ENCODE data around the gene REL.
"Not testable (repeated sequence)": the region's sequence is repeated elsewhere in the genome, so short reads cannot be mapped to it uniquely, and the experiment has no call there.

REL gene

DNA sequence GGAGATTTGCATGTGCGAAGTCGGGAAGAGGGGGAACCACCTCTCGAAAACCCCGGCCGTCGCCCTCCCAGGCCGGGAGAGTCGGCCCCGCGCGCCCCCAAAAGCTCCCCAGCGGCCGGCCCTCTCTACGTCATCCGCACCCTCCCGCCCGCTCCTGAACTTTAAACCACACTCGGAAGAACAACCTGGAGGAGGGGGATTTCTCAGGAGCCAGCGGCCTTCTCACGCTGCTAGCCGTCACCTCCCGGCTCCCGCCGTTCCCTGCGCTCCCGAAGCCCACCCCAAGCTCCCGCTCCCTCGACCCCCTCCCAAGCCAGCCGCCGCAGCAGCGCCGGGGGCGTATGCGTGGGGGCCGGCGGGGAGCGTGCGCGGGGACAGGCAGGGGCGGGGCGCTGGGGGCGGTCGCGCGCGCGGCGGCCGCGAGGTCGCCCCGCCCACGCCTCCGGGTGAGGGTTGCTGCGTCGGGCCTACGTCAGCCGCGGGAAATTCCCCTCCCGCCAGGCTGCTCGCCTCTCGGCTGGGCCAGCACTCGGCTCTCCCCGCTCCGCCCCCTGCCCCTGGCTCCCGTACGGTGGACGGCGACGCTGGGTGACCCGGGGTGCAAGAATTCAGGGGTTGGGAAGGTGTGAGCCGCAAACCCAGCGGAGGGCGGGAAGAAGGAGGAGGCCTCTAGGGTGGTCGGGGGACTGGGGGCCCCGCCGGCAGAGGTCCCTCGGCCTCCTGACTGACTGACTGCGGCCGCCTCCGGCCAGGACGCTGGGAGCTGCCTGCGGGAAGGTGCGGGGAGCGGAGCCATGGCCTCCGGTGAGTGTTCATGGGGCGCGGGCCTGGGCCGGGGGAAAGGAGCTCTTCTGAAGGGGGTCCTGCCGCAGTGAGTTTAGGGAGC lies at the start of gene REL:
TSS of gene REL (plus strand) at position 528 of the 886 bp plus-strand sequence. CDS start at position 795, 267 bp downstream.
- DNase-seq (ENCODE audit: low read depth) = peak; percentile 27

DNA sequence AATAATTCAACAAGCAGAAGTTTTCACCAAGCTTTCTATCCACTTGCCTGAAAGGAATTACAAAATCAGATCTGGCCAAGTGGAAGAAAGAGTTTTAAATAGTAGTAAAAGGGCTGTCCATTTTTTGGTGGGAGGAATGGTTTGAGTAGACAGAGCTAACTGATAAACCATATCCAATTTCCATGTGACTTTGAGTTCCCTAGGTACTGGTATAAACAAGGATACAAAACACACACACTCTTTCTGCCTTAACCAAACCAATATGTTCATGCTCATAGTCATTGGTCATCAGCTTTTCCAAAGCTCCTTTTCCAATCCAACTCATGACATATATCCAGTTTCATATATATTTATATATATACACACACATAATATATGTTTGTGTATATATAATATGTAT lies 49.5 kb upstream of the REL start:
- no peak for DNase-seq (ENCODE audit: low read depth)

DNA sequence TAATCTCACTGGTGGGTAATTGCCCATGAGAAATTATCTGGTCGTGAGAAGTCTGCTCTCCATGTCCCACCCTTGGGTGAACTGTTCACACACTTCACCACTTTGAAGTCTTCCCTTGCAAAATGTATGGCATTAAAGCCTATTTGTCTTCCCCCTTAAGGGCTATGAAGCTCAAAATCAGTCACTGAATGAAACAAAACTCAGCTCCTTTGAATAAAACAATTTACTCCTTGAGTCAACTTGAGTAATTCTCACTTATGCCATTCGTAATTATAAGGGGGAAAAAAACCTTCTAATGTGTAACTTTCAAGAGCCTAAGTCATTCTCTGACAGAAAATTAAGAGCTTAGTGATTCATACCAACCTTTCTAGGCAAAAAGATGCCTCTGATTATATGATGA lies 48.8 kb upstream of the REL start:
- DNase-seq (ENCODE audit: low read depth) = no peak

DNA sequence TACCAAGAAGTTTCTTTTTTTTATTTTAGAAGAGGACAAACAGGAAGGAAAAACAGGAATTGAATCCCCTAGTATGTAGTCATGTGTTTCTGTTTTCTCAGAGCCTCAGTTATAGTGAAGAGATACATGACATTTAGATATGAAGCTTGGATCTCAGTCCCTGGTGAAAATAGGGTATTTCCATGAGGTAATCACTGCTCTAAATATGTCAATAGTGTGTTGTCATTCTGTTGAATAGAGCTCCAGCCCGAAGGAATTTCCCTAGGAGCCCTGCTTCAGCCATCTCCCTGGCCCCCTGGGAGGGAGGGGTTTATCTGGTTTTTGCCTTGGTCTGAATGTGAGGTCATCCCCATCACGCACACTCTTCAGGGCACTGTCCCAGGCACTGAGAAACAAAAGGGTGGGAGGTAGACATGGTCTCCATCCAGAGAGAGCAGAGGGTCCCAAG lies 47.1 kb upstream of the REL start:
- DNase-seq (ENCODE audit: low read depth) = no peak

DNA sequence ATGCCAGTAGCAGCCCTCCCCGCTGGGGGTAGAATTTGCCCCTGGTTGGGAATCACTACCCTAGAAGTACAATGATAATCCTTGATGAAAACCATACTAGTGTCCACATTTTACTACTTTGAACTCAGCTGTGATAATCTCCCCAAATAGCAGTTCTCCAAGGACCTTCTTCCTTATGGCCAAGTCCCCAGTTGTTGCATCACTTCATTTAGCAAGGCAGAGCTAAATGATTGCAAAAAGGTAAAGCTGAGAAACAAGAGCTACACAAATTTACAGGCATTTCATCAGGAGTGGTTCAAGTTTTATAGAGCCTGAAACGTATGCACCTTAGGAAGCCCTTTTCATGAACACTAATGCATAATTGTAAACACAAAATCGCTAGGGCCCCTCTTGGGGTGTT lies 44.9 kb upstream of the REL start:
- no peak for DNase-seq (ENCODE audit: low read depth)

DNA sequence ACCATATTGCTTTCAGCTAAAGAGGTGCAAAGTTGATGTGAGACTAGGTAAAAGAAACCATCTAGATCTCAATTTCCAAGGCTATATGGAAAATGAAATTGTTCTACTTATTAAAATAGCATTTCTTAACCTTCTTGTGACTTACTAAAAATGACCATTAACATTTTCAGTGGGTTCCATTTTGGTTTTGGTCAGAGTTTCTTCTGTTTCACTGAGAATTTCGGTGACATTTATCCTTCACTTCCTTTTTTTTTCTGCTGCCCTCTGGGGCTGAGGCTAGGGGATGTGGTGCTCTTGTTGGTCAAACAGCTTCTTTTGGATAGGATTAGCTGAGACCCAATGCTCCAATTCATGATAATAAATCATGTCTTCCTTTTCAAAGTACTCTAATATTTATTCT lies 44.3 kb upstream of the REL start:
- DNase-seq (ENCODE audit: low read depth) = no peak

DNA sequence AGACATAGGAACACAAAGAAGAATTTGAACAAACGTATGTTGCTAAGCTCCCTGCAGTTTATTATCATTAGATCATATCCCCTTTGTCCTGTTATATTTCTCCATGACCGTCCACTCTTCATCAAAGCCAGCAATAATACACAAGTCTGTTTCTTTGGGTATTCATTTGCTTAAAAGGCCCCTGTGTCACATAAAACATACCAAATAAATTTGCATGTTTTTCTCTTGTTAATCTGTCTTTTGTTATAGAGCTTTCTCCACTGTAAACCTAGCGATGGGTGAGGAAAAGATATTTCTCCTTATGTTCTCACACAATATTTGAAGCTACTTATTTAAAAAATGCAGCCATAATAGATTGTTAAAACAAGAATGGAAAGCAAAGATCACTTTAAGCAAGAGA lies 42.9 kb upstream of the REL start:
- no peak for DNase-seq (ENCODE audit: low read depth)

DNA sequence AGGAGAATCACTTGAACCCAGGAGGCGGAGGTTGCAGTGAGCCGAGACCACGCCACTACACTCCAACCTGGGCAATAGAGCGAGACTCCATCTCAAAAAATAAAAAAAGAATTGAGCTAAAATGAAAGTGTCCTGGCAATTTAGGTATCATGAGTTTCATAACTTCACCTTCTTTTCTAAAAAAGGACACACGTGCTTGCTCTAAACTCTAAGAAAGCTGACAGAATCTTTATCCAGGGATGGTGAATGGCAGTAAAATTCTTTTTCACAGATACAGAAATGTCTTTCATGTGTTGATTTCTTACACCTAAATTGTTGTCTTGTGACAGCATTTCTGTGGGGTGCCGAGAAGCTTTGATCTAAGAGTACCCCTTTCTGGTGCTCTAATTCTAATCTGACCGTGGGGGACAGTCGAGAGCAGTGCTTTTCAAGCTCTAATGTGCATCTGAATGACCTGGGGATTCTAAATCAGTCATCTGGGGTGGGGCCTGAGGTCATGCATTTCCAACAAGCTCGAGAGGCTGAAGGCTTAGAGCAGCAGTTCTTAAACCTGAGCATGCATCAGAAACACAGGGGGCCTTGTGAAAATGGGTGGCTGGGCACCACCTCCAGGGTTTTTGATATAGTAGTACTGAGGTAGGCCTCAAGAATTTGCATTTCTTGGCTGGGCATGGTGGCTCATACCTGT lies 42.1 kb upstream of the REL start:
- no peak for DNase-seq (ENCODE audit: low read depth)

DNA sequence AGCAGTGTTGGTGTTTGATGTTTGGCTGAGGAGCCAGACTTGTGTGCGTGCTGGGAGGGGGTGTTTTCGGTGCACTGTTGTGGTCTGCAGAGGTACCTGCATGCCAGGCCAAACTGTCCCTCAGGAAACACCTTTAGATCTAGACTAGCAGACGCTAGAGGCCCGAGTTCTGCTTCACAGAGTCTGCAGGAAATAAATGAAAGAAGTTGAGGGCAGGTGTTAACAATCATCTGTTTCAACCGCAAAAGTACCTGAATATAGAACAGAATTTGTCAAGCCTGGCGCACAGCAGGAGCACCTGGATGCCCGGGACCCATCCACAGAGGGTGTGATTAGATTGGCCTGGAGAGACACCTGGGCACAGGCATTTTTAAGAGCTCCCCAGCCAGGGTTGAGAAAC lies 40.5 kb upstream of the REL start:
- DNase-seq (ENCODE audit: low read depth) = no peak

DNA sequence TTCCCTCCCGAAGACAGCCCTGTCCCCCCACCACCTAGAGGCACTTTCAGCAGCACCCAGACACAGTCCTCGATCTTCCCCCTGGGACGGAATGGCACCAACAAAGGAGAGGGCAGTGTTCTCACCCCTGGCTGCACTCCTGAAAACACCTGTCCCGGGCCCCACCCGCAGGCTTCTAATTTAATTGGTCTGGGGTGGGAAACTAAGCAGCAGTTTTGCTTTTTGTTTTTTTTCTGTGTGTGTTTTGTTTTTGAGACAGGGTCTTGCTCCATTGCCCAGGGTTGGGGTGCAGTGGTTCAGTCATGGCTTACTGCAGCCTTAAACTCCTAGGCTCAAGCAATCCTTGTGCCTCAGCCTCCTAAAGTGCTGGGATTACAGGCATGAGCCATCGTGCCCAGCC lies 38.4 kb upstream of the REL start:
- no peak for DNase-seq (ENCODE audit: low read depth)

DNA sequence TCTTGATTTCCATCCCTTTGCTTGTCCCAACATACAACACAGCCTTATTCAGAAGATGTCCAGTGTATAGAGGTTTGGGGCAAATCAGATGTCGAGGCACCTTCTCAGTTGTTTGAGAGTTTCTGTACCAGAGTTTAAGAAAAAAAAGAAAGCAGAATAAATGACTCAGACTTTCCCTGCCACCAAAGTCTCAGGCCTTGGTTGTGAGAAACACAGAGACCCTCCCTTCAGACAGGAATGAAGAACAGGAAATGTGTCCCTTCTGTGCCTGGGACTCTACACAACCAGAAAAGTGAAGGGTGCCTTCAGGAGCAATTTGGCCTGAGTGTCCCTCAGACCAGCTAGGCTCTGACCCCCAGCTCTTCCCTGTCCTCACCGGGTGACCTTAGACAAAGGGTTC lies 37.3 kb upstream of the REL start:
- no peak for DNase-seq (ENCODE audit: low read depth)

DNA sequence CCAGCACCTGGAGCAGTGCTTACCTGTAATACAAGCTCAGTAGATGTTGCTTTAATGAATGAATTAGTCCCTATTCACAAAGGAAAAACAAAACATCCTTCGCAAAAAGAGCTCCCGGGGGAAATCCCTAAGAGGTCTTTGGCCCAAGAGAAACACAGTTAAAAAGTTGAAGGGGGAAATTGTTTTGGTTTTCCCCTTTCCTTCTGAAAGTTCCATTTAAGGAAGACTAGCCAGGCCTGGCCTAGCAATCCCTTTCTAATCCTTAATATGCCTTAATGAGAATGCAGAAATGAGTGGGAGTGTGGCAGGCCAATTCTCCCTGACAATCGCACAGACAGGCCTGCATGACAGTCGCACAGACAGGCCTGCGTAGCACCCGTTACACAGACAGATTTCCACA lies 33.5 kb upstream of the REL start:
- no peak for DNase-seq (ENCODE audit: low read depth)

DNA sequence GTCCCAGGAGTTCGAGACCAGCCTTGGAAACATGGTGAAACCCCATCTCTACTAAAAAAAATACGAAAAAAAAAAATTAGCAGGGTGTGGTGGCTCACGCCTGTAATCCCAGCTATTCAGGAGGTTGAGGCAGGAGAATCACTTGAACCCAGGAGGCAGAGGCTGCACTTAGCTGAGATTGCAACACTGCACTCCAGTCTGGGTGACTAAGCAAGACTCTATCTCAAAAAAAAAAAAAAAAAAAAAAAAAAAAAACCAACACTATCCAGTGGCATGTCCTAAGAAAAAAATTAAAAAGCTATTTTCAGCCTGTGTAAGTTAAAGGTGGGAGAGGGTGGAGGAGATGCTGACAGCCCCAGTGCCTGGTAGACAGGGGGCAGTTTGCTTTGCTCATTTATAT lies 32.2 kb upstream of the REL start:
- DNase-seq (ENCODE audit: low read depth) = no peak

DNA sequence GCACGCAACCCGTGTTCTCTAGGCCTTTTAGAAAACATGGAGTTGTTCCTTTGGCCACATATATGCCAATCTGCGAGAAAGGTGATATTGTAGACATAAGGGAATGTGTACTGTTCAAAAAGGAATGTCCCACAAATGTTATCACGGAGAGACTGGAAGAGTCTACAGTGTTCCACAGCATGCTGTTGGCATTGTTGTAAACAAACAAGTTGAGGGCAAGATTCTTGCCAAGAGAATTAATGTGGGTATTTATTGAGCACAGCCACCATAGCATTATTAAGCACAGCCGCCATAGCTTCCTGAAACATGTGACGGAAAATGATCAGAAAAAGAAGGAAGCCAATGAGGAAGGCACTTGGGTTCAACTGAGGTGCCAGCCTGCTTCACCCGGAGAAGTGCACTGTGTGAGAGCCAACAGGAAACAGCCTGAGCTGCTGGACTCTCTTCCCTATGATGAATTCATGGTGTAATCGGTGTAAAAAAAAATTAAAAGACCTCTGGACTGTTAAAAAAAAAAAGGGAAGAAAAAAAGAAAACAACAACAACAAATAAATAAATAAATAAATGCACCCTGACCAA lies 29.0 kb upstream of the REL start:
- no peak for DNase-seq (ENCODE audit: low read depth)

DNA sequence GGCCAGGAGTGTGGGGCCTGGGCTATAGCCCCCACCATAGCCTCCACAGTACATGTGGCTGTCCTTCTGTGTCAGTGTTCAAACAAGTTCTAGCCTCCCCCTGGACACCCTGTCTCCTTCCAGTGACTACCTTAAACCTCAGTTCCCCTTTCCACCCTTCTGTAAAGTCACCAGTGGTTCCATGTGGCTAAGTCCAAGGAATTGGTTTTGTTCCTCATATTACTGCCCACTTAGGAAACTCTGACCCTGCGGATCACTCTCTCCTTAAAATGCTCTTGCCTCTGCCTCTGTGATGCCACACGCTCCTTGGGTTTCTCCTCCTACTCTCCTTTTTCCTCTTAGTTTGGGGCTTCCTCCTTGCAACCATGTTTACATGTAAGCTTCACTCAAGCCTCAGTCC lies 27.8 kb upstream of the REL start:
- DNase-seq (ENCODE audit: low read depth) = no peak

DNA sequence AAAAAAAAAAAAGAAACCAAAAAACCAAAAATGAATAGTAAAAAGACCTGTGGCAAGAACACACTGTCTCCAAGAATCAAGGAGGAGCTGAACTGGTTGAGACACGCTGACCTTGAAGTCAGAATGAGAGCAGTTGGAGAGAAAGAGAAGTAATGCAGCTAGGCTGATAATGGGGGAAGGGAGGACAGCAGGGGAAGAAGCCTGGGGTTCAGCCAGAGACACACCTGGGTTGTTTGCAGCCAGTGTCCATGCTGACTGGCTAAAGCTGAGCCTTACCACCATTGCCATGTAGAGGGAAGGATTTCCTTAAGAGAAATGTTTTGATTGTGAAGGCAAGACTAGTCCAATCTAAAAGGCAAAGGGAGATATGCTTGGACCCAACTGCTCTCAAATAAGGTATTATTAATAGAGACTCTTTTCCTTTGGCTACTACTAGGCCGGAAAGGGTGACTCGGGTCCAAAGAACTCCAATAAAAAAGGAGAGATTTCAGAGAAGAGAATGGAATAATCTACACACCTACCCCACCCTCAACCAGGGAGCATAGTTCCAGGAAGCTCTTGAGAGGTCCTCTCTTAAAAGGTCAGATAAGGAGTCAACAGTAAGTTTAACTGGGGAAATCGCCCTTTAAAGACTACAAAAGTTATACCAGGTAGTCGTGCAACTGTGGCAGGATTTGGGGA lies 25.2 kb upstream of the REL start:
- DNase-seq (ENCODE audit: low read depth) = no peak

DNA sequence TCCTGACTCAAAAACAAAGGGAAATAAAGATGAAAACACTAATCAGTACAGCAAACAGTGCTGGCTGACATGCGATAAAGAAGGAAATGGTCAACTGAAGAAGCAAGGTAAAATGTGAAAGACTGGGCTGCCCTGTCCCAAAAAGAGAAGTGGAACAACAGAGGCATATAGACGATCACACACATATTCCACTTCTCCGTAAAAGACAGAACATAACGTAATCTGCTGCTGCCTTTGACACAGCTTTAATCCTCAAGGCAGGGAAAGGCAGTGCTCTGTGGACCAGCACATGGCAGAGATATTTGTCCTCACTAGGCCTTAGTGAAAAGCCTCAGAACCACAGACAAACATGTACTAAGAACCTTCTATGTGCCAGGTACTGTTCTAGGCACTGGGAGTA lies 24.3 kb upstream of the REL start:
- no peak for DNase-seq (ENCODE audit: low read depth)

DNA sequence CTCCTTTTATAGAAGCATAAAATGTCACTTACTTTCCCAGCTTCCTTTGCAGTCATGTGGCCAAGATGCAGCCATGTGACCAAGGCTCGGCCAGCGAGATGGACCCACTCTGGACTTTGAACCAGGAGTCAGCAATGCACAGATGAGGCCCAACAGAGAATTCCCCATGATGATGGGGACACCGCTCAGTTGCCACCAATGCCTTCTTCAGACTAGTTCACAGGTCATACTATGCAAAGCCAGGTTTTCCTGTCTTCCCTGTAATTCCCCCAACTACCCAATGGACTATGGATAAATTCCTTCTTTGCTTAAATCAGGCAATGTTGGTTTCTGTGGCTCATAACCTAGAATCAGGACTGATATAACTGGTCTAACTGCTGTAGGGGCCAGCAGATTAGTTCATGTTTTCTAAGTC lies 22.5 kb upstream of the REL start:
- no peak for DNase-seq (ENCODE audit: low read depth)

DNA sequence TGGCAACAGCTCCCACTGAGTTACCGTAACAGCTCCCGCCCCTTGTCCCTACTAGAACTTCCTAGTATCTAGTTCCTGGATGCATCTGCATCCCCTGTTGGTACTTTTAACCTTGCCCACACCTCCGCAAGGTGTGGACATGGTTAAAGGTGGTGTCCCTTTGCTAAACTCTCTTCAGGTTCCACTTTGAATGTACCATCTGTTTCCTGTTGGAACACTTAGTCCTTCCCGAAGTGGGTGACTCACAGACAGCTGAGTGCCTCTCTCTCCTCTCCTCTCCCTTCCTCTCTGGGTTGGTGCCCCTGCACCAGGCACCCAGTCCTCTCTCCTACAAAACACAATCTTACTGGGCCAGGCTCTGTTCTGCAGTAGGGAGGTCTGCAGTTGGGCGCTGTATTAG lies 19.6 kb upstream of the REL start:
- no peak for DNase-seq (ENCODE audit: low read depth)

DNA sequence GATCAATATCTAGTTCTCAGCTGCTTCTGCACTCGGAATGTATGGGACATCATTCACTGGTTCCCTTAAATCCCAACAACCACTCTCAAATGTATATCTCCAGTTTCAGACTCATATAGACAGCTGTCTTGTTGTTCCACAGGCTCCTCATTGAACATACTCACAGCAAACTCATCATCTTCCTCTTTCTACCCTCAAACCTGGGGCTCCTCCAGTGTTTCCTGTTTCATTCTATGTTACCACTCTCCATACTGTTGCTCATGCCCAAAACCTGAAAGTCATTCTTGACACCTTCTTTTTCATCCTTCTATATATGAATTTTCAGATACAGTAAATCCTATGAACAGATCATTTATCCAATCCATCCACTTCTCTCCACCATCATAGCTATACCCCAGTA lies 18.7 kb upstream of the REL start:
- DNase-seq (ENCODE audit: low read depth) = no peak

DNA sequence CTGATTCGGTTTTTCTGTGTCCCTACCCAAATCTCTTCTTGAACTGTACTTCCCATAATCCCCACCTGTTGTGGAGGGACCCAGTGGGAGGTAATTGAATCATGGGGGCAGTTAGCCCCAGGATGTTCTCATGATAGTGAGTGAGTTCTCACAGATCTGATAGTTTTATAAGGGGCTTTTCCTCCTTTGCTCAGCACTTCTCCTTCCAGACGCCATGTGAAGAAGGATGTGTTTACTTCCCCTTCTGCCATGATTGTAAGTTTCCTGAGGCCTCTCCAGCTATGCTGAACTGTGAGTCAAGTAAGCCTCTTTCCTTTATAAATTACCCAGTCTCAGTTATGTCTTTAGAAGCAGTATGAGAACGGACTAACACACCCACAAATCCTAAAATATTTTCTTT lies 16.0 kb upstream of the REL start:
- DNase-seq (ENCODE audit: low read depth) = not testable (repeated sequence)

DNA sequence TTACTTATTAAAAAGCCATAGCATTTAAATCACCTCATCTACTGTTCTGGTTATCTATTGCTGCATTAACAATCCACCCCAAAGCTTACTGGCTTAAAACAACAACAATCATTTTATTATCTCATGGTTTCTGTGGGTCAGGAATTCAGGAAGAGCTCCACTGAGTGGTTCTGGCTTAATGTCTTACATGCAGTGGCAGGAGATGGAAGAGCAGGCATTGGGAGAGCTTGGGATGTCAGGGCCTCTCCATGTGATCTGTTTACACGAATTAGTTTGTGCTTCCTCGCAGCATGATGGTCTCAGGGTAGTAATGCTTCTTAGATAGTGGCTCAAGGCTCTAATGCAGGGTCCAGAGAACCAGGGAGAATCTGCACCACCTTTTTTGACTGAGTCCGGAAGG lies 14.4 kb upstream of the REL start:
- DNase-seq (ENCODE audit: low read depth) = no peak

DNA sequence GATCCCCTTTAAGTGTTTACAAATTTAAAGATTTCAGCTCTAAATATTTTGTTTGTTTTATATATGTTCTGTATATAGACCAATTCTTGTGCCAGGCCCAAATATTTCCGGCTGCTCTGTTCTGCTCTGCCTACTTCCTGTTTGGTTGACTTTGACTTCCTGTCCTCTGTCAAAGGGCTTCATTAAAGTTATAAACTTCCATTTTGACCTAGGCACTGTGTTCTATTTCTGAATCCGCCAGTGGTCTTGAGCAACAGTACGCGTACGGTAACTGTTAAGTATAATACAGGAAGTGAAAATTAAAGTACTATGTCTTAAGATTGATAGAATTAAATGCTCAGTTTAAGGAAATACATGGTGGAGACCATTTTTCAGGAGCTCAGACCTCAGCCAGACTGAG lies 13.5 kb upstream of the REL start:
- DNase-seq (ENCODE audit: low read depth) = no peak

Data from GM04503 (cell line).